GM21786 (cell line): ENCODE results near the gene IKZF5.

Experiments used
- ATAC-seq: cut with Tn5 transposase; IDR thresholded peaks from one replicate; pipeline ENCODE4 v1.9.1; 2021; ENCODE audit not compliant: unreplicated experiment

Gene IKZF5, protein sequence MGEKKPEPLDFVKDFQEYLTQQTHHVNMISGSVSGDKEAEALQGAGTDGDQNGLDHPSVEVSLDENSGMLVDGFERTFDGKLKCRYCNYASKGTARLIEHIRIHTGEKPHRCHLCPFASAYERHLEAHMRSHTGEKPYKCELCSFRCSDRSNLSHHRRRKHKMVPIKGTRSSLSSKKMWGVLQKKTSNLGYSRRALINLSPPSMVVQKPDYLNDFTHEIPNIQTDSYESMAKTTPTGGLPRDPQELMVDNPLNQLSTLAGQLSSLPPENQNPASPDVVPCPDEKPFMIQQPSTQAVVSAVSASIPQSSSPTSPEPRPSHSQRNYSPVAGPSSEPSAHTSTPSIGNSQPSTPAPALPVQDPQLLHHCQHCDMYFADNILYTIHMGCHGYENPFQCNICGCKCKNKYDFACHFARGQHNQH

DNA sequence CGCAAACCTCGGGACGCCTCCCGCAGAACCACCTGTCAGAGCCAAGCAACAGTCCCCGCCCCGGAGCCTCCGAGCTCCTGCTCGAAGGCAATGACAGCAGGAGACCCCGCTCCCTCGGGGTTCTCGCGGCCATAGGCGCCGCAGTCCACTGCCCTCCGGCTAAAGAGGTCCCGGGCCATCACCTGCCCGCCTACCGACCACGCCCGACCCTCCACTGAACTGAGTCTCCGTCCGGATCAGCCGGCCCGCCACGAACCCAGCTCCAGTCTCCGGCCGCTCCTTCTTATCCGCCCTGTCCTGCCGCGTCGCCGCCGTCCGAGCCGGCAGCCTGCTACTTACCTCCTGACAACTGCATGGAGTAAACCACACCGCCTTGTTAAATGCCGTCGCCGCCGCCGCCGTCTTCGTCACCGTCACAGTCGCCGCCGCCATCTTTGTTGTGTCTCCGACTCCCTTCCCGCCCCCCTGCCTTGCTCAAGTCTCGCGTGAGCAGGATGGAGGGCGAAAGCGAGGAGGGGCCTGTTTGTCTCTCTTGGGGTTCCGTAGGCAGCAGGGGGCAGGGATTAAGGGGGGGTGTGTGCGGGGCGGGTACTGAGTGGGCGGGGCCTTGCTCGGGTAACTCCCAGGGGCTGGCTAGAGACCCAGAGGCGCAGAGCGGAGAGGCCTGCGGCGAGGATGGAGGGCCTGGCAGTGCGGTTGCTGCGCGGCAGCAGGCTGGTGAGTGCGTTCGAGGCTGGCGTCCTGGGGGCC, at the start of gene IKZF5, which contains the start of gene ACADSB:
IKZF5 (minus strand) TSS at position 441 of the 750 bp plus-strand sequence. CDS start 10,170 bp downstream, outside the sequence.
ACADSB (plus strand) TSS at position 652 of the 750 bp plus-strand sequence; CDS start at position 676, 24 bp downstream.
- peak; percentile 76 for ATAC-seq

GRCh38 chr10:123057968-123058367, 49.4 kb upstream of the IKZF5 start:
- no peak for ATAC-seq

DNA sequence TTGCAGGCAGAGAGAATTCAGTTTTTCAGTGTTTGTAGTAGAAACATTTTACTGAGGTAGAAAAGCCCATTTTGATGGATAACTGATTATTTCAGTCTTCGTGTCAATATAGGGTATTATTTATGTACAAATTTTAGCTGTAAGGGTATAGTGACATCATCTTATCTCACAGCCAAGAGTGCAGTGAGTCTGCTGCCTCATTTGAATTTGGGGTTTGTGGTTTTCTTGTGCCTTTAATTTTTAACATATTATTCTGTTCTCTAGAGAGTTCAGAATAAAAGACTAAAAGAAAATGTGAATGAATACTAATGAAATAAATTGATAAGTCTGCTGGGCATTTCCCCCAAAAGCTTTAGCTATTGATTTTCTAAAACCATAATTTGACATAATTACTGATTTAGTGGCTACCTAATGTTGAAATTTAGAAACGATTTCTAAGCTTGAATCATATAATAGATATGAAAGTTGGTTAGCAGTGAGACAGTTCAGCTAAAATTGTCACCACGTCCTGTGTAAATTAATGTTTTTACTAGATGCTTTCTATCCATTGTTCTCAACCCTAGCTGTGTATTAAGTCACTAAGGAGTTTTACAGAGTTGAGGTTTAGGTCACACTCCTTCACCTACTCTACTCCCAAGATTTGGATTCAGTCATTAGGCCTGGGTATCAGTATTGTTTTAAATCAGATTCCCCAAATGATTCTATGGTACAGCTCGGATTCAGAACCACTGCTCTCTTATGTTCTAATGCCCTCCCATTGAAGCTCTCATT, 37.6 kb upstream of the IKZF5 start:
- no peak for ATAC-seq

- no peak for ATAC-seq
Observed at GRCh38 chr10:123044391-123044790, 35.8 kb upstream of the IKZF5 start.

- peak; percentile 66 for ATAC-seq
Observed at GRCh38 chr10:123043409-123043925, 34.9 kb upstream of the IKZF5 start.

- ATAC-seq: no peak
Observed at GRCh38 chr10:123042708-123043408, 34.3 kb upstream of the IKZF5 start.

DNA sequence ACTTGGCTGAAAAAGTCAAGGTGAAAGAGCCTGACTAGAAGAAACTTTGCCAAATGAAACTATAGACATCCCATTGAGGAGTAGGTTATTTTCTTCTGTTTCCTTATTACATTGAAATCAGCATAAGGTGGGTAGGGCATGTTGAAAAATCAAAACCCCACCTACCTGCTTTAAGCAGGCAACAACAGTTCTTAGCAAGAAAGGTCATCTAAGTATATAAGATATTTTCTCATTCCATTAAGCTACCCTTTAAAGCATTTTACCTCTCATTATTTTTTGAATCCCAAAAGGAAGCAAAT, 31.0 kb upstream of the IKZF5 start:
- ATAC-seq: no peak

GRCh38 chr10:123038782-123039631, 30.4 kb upstream of the IKZF5 start:
- ATAC-seq: peak; percentile 37

DNA sequence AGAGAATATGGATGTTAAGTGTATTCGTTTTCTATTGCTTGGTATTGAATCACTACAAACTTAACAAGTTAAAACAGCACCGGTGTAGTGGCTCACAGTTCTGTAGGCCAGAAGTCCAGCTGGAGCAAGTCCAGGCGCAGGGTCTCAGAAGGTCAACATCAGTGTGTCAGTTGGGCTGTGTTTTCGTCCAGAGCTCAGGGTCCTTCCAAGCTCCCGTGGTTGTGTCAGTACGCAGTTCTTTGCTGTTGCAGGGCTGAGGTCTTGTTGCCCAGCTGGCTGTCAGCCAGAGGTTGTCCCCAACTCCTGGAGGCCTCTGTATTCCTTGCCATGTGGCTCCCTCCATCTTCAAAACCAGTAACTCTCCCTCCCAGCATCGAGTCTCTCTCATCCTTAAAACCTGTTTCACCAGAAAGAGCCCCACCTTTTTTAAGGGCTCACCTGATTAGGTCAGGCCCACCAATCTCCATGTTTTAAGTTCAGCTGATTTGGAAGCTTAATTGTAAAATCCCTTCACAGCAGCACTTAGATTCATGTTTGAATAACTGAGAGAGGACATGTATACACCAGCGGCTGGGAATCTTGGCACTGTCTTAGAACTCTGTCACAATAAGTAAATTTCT, 27.0 kb upstream of the IKZF5 start:
- no peak for ATAC-seq

DNA sequence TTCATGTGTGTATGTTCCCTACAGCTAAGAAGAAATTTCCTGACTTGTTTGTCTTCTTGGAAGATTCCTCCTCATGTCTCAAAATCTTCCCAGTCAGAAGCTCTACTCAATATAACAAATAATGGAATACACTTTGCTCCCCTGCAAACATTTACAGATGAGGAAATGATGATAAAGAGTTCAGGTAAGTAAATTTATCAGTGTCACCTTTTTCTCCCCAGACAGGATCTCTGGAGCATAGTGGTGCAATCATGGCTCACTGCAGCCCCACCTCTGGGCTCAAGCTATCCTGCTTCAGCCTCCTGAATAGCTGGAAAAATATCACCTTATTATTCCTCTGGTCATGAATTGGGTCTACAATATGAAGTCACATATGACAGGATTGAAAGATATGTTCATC, 25.7 kb upstream of the IKZF5 start:
- no peak for ATAC-seq

- no peak for ATAC-seq
Observed at GRCh38 chr10:123031124-123031523, 22.5 kb upstream of the IKZF5 start.

DNA sequence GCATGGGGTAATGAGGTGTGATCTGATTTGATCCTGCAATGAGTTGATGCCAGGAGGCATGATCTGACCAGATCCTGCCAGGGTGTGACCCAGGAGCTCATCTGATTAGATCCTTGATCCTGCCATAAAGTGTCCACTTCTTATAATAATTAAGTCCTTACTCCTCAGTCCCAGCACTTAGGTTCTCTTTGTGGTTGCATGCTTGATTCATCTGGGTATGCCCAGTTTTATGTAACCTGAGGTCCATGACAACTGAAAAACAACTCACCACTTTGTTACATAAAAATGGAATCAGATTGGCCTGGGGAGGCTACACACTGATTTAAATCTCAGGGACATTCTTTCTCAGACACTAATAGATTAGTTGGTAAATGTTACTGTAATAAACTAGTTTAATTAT, 19.3 kb upstream of the IKZF5 start:
- ATAC-seq: no peak

DNA sequence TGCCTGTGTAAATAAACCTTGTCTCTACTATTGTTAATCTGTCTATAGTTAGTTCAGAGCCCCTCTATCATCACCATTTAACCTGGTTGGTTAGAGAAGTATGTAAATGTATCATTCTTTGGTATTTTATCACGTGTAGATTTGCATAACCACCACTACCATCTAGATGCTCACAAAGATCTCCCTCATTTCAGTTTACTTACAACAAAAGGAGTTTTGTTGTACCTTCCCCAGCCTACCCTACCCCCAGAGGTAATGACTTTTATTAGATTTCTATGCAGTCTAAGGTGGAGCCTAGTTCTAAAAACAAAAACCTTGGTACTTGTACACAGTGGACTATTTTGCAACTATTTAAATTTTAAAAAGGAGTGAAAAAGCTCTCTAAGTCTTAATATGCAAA, 17.7 kb upstream of the IKZF5 start:
- ATAC-seq: no peak

- no peak for ATAC-seq
Observed at GRCh38 chr10:123024540-123024939, 15.9 kb upstream of the IKZF5 start.

GRCh38 chr10:123021517-123021916, 12.9 kb upstream of the IKZF5 start:
- ATAC-seq: no peak

GRCh38 chr10:123019941-123020703, 11.5 kb upstream of the IKZF5 start:
- no peak for ATAC-seq

- ATAC-seq: no peak
Observed at GRCh38 chr10:123019264-123019663, 10.7 kb upstream of the IKZF5 start.

- no peak for ATAC-seq
Observed at GRCh38 chr10:123018531-123018930, 9.9 kb upstream of the IKZF5 start.
